Fibroblast of pulmonary artery (primary cell): ENCODE data around the gene DAB2.

Experiments
- DNase-seq: peaks from one replicate; pipeline ENCODE4 v3.0.0-alpha.2; 2010; ENCODE audit warnings: low read depth
- H3K4me3 ChIP-seq: replicated peaks from 2 replicates; pipeline ENCODE4 v1.5.1; 2011; ENCODE audit warnings: low read depth, mild to moderate bottlenecking, control low read depth, low read length, moderate library complexity
- TF ChIP-seq, protein P1 (sequence below): IDR thresholded peaks from 2 replicates; pipeline ENCODE4 v1.5.1; 2011; ENCODE audit warnings: mild to moderate bottlenecking, control low read depth, low read length, inconsistent platforms; ENCODE audit errors: missing control alignments

The DAB2 gene

DNA sequence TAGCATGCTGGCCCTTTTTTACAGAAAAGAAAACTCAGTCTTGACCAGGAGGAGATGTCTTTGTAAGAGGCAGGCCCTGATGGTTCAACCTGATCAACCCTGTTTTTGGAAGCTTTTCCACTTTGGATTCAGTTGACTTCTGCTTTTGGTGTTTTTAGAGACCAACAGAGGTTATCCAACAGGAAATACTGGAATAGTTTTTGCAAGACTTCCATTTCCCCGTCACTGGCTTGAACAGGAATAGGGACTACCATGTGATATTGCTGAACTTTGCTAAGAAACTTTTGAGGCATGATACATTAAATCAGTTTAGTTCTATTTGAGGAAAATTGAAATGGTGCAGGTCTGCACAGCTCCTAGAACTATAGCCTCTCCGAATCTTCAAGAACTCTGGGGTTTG, 17.1 kb upstream of the DAB2 start:
- TF ChIP-seq, protein P1, sequence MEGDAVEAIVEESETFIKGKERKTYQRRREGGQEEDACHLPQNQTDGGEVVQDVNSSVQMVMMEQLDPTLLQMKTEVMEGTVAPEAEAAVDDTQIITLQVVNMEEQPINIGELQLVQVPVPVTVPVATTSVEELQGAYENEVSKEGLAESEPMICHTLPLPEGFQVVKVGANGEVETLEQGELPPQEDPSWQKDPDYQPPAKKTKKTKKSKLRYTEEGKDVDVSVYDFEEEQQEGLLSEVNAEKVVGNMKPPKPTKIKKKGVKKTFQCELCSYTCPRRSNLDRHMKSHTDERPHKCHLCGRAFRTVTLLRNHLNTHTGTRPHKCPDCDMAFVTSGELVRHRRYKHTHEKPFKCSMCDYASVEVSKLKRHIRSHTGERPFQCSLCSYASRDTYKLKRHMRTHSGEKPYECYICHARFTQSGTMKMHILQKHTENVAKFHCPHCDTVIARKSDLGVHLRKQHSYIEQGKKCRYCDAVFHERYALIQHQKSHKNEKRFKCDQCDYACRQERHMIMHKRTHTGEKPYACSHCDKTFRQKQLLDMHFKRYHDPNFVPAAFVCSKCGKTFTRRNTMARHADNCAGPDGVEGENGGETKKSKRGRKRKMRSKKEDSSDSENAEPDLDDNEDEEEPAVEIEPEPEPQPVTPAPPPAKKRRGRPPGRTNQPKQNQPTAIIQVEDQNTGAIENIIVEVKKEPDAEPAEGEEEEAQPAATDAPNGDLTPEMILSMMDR, result no peak
- DNase-seq, result no peak
- no peak overlapping the region for H3K4me3 ChIP-seq

DNA sequence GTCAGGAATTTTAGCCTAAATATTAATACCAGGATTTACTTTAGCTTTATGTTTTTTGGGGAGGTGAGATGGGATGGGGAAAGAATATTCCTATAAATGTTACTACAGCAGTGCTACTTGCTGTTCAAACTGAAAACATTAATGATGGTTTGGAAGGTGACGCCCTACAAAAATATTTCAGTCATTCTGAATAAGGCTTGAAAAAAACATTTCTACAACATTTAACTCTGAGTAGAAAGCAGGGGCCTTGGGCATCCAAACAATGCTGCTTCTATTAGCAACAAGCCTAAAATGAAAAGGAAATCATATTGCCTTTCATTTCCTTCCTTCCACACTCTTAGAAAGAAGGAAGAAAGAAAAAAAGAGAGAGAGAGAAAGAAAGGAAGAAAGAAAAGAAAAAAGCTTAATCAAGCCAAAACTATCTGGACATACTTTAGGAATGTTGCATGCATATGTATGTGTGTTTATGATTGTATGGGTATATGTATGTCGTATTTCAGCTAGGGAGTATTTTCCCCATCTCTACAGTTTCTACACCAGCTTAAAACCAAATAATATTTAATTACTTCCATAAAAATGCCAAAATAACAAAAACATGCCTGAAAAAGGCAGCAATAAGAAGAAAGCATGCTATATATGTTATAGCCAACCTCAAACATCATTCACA, 16.3 kb upstream of the DAB2 start:
- H3K4me3 ChIP-seq, result no peak overlapping the region
- TF ChIP-seq, protein P1, result no peak
- no peak for DNase-seq

DNA sequence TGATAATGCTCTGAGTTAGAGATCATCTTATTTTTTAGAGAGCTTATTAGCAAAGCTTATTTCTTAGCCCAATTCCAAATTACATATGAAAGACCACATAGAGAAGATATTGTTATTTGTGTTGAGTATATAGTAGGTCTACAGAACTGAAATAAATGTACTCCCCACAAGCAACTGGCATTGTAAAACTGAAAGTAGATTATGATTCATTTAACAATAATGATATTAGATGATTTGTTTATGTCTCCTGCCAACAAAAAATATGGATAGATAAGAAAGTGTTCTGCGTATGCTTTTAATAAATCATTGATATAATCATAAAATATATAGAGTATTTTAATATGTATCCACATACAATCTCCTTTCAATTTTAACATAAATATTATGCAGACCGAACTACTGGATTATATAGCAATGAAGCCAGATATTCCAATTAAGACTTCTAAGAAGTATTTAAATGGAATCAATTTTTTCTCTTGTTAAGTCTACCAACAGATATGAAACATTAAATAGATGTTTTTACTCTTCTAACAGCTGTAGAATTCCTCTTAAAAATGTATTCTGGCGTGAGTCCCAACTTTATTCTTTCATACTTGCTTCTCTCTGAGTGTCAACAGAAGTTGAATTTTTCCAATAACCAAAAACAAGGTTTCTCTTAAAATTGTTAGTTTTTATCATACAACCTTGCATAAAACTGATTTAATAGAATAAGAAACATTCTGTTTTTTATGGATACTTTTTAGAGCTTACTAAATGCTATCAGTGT, 15.6 kb upstream of the DAB2 start:
- DNase-seq, result no peak
- no peak overlapping the region for H3K4me3 ChIP-seq
- TF ChIP-seq, protein P1, result no peak

DNA sequence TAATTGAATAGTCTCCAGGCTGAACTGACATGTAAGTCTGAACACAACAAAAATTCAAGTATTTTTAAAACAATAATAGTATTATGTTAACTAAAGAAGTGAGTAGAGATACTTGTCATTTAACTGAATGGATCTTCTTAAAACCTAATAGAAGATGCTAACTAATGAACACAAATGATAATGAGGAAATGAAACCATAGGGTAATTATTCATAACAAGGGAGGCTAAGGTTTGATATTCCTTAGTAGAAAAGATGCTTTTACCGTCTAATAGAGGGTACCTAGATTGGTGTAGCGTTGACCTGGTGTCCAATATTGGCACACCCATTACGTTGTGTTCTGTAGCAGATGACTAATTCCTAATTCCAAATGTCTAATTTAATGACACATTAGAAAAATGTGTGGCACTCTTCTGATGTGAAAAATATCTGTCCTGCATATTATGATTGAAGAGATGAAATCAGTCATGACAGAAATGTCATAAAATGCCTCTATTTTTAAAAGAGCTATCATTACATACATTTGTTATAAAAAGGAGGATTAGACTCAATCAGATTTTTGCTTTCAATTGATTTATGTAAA, 14.9 kb upstream of the DAB2 start:
- H3K4me3 ChIP-seq, result no peak overlapping the region
- TF ChIP-seq, protein P1, result no peak
- no peak for DNase-seq

DNA sequence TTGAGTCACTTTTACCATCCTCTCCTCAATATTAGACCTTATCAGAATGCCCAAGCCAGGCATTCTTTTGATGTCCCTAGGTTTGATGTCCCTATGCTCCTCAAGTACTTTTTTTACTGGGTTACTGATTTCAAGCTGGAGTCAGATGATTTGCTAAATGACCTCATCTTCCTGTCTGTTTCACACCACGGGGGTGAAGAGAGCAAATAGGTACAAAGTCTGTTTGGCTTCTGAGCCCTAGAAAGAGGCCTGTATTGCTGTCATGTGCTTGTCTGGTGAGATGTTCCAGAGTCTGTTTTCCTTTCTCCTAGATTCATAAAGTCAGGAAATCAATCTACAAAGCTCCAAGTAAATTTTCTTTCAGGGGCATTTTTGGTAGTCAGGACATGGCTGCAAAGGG, 12.7 kb upstream of the DAB2 start:
- TF ChIP-seq, protein P1, result no peak
- H3K4me3 ChIP-seq, result no peak overlapping the region
- no peak for DNase-seq

DNA sequence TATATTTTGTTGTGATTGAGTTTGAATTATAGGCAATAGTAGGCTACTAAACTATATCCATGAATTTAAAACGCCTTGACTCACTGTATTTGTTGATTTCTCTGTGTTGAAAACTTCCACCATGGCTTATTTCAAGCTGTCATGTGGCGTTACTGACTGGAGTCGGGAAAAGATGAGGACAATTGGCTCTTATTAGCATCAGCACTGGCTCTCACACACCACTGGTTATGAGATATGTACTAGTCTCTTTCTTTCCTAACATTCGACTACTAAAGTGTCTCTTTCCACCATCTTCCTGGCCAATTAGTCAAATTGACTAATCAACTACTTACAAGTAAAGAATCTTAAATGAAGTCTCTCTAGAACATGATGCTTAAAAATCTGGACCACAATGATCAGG, 9.1 kb upstream of the DAB2 start:
- TF ChIP-seq, protein P1, result no peak
- no peak for DNase-seq
- H3K4me3 ChIP-seq, result no peak overlapping the region
